Measurements from ENCODE around the gene KAT8.

DNA sequence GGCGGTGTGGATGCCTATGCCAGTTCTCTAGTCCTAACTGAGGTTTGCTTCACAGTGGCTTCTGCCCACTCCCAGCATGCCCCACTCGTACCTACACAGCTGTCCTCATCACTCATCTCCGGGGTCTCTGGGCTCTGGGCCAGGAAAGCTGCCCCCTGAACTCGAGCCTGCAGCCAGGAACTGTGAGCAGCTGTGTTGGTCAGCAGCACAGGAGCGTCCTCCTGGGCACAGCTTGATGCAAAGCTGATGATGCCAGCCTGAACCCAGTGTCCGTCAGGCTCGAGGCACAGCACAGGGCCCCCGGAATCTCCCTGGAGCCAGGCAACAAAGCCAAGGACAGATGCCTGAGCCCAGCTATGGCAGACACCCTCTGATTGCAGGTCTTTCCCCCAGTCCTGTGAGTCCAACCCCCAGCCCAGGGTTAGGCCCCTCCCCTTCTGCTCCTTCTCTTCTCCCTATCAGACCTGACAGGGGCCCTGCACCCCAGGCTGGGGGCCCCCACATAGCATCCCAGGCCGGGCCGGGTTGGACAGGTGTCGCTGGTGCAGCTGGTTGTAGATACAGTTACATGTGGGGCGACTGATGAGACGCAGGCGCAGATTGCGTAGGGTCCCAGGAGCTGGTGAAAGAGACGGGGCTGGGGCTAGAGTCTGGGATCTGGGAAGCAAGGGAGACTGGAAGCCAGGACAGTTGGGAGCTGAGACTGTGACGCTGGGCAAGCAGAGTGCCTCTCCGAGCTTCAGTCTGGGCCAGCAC, 31.4 kb upstream of the KAT8 start:
- no peak for TF ChIP-seq POLR2AphosphoS5 (IDR thresholded peaks at IDR 0.05; ENCODE audit: low read depth, low read length)
- TF ChIP-seq, protein P1, sequence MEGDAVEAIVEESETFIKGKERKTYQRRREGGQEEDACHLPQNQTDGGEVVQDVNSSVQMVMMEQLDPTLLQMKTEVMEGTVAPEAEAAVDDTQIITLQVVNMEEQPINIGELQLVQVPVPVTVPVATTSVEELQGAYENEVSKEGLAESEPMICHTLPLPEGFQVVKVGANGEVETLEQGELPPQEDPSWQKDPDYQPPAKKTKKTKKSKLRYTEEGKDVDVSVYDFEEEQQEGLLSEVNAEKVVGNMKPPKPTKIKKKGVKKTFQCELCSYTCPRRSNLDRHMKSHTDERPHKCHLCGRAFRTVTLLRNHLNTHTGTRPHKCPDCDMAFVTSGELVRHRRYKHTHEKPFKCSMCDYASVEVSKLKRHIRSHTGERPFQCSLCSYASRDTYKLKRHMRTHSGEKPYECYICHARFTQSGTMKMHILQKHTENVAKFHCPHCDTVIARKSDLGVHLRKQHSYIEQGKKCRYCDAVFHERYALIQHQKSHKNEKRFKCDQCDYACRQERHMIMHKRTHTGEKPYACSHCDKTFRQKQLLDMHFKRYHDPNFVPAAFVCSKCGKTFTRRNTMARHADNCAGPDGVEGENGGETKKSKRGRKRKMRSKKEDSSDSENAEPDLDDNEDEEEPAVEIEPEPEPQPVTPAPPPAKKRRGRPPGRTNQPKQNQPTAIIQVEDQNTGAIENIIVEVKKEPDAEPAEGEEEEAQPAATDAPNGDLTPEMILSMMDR (IDR thresholded peaks at IDR 0.05 in 2 of 3, conservative IDR thresholded peaks at IDR 0.05 in 1 of 3; ENCODE audit: borderline replicate concordance in 1 of 3, insufficient read depth in 1 of 3, low read depth in 2 of 3, low read length in 2 of 3) = no peak
- TF ChIP-seq EZH2 (IDR thresholded peaks at IDR 0.05) = no peak
- no peak for TF ChIP-seq EZH2phosphoT487 (IDR thresholded peaks at IDR 0.05; ENCODE audit: borderline replicate concordance)
- no peak for TF ChIP-seq RAD21 (IDR thresholded peaks at IDR 0.05; ENCODE audit: low read depth)
- TF ChIP-seq, protein P2, sequence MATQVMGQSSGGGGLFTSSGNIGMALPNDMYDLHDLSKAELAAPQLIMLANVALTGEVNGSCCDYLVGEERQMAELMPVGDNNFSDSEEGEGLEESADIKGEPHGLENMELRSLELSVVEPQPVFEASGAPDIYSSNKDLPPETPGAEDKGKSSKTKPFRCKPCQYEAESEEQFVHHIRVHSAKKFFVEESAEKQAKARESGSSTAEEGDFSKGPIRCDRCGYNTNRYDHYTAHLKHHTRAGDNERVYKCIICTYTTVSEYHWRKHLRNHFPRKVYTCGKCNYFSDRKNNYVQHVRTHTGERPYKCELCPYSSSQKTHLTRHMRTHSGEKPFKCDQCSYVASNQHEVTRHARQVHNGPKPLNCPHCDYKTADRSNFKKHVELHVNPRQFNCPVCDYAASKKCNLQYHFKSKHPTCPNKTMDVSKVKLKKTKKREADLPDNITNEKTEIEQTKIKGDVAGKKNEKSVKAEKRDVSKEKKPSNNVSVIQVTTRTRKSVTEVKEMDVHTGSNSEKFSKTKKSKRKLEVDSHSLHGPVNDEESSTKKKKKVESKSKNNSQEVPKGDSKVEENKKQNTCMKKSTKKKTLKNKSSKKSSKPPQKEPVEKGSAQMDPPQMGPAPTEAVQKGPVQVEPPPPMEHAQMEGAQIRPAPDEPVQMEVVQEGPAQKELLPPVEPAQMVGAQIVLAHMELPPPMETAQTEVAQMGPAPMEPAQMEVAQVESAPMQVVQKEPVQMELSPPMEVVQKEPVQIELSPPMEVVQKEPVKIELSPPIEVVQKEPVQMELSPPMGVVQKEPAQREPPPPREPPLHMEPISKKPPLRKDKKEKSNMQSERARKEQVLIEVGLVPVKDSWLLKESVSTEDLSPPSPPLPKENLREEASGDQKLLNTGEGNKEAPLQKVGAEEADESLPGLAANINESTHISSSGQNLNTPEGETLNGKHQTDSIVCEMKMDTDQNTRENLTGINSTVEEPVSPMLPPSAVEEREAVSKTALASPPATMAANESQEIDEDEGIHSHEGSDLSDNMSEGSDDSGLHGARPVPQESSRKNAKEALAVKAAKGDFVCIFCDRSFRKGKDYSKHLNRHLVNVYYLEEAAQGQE (IDR thresholded peaks at IDR 0.05; ENCODE audit: low read depth) = no peak
- no peak for TF ChIP-seq POLR2A (IDR thresholded peaks at IDR 0.05; ENCODE audit: borderline replicate concordance, extremely low read depth, insufficient read depth, insufficient read length)
- no peak for TF ChIP-seq SRF (IDR thresholded peaks at IDR 0.05; ENCODE audit: low read depth)
- TF ChIP-seq, protein P3, sequence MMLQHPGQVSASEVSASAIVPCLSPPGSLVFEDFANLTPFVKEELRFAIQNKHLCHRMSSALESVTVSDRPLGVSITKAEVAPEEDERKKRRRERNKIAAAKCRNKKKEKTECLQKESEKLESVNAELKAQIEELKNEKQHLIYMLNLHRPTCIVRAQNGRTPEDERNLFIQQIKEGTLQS (IDR thresholded peaks at IDR 0.05) = no peak
- TF ChIP-seq CEBPB (IDR thresholded peaks at IDR 0.05; ENCODE audit: low read depth) = no peak
- no peak for TF ChIP-seq SIN3A (IDR thresholded peaks at IDR 0.05; ENCODE audit: low read depth)
